ENCODE measurements around the gene MRPL3.
"Not testable (repeated sequence)": the region's sequence is repeated elsewhere in the genome, so short reads cannot be mapped to it uniquely, and the experiment has no call there.

Gene MRPL3

GRCh38 chr3:131494706-131495105 lies 8.1 kb downstream of the MRPL3 start:
- DNase-seq (ENCODE audit: low read depth in 2 of 2): no peak

GRCh38 chr3:131491775-131492174 lies 11.0 kb downstream of the MRPL3 start:
- no peak for DNase-seq (ENCODE audit: low read depth in 2 of 2)

DNA sequence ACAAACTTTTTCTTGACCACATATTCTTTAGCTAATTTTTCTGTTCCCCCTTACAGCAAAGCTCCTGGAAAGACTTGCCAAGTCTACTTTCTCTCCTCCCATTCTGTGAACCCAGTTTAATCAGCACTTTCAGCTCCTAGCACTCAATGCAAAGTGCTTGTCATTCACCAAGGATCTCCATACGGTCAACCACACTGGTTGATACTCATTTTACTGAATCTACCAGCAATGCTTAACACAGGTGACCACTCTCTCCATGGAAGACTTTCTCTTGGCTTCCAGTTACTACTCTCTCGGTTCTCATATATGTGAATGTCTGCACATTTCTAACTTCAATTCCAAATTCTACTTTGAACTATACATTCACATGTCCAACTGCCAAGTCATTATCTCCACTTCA lies 11.7 kb downstream of the MRPL3 start:
- no peak for DNase-seq (ENCODE audit: low read depth in 2 of 2)

DNA sequence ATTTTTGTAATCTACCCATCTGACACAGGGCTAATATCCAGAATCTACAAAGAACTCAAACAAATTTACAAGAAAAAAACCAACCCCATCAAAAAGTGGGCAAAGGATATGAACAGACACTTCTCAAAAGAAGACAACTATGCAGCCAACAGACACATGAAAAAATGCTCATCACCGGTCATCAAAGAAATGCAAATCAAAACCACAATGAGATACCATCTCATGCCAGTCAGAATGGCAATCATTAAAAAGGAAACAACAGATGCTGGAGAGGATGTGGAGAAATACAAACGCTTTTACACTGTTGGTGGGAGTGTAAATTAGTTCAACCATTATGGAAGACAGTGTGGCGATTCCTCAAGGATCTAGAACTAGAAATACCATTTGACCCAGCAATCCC lies 16.2 kb downstream of the MRPL3 start:
- DNase-seq (ENCODE audit: low read depth in 2 of 2): not testable (repeated sequence)

- DNase-seq (ENCODE audit: low read depth in 2 of 2): no peak
These were observed 17.7 kb downstream of the MRPL3 start for GRCh38 chr3:131485119-131485518.

- DNase-seq (ENCODE audit: low read depth in 2 of 2): no peak
These were observed 18.2 kb downstream of the MRPL3 start for GRCh38 chr3:131484496-131485111.

DNA sequence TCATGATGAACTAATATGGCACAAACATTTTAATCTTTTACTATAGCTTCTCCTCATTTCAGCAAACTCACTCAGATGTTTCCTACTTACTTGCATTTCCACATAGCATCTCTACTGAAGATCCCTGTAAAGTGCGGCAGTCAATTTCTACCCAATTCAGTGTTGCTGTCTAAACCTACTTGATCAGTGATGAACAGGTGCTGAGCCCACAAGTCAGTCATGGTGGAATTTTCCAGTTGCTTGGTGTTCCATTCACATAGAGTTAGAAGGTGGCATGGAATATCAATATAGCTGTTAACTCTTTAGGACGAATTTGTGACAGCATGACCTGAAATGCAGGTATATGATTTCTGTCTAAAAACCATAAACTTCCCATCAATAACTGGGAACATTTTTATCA lies 22.7 kb downstream of the MRPL3 start:
- DNase-seq (ENCODE audit: low read depth in 2 of 2): no peak

DNA sequence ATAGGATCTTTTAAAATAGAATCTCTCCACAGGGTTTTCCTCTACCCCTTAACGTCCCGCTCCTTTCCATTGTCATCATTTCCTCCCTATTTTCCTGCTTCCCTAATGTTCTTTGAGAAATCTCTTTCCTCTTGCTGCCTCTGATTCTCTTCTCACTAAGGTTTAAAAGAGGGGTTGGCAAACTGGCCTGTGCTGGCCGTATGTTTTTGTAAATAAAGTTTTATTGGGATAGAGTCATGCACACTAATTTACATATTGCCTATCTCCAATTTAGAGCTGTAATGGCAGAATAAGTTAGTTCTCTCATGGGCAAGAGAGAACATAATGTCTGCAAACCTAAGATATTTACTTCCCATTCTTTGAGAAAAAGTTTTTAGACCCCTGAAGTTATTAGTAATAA lies 25.0 kb downstream of the MRPL3 start:
- DNase-seq (ENCODE audit: low read depth in 2 of 2): no peak

- no peak for DNase-seq (ENCODE audit: low read depth in 2 of 2)
These were observed 28.7 kb downstream of the MRPL3 start for GRCh38 chr3:131474115-131474514.

DNA sequence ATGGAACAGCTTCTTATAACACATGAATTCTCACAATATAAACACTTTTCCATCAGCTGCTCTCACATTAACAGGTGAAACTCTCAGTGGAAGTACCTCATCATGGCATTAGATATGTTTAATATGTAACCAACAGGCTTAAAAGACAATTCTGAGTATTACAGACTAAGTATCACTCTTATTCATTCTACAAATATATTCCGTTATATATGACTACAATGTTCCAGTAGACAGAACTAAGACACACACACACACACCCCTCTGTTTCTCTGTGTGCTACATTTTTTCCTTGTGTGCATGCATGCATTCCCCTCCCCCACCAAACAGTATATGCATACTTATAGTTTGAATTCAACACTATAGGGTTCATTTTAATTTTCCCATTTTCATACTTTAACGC lies 32.4 kb downstream of the MRPL3 start:
- DNase-seq (ENCODE audit: low read depth in 2 of 2): no peak

- no peak for DNase-seq (ENCODE audit: low read depth in 2 of 2)
These were observed 44.1 kb downstream of the MRPL3 start for GRCh38 chr3:131458653-131459052.

- no peak for DNase-seq (ENCODE audit: low read depth in 2 of 2)
These were observed 45.6 kb downstream of the MRPL3 start for GRCh38 chr3:131457220-131457619.

- DNase-seq (ENCODE audit: low read depth in 2 of 2): no peak
These were observed 48.3 kb downstream of the MRPL3 start for GRCh38 chr3:131454501-131454900.

GRCh38 chr3:131453533-131453932 lies 49.2 kb downstream of the MRPL3 start:
- no peak for DNase-seq (ENCODE audit: low read depth in 2 of 2)

- DNase-seq (ENCODE audit: low read depth in 2 of 2): no peak
These were observed 55.4 kb downstream of the MRPL3 start for GRCh38 chr3:131447349-131447748.

DNA sequence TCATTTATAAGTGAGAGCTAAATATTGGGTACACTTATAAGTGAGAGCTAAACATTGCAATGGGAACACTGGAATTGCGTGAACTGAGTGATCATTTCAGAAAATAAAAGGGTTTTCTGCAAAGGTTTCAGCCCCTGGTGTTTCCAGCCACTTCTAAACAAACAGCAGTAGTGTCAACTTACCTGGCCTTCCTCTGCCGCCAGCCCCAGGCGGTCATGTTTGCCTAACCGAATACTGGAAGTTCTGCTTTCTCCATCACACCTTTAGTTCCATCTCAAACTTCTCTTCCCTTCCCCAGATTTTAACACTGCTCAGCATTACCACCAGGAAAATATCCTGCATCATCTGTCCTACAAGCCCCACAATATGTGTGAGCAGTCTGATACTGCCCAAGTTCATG lies 58.6 kb downstream of the MRPL3 start:
- DNase-seq (ENCODE audit: low read depth in 2 of 2): no peak

- DNase-seq (ENCODE audit: low read depth in 2 of 2): no peak
These were observed 63.7 kb downstream of the MRPL3 start for GRCh38 chr3:131439084-131439483.

- DNase-seq (ENCODE audit: low read depth in 2 of 2): no peak
These were observed 67.8 kb downstream of the MRPL3 start for GRCh38 chr3:131435000-131435399.

DNA sequence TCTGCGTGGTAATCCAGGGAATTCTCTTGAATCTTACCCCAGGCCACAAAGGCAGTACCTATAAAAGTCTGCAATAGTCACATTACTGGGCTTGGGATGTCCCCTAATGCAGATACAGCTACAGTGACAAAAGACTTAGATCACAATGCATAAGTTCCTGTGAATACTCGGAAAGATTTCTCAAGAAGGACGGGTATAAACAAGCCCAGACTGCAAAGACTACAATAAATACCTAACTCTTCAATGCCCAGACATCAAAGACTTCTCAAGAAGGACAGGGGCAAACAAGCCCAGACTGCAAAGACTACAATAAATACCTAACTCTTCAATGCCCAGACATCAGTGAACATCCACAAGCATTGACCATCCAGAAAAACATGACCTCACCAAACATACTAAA lies 70.3 kb downstream of the MRPL3 start:
- no peak for DNase-seq (ENCODE audit: low read depth in 2 of 2)

- no peak for DNase-seq (ENCODE audit: low read depth in 2 of 2)
These were observed 71.0 kb downstream of the MRPL3 start for GRCh38 chr3:131431754-131432153.

GRCh38 chr3:131427226-131427625 lies 75.5 kb downstream of the MRPL3 start:
- DNase-seq (ENCODE audit: low read depth in 2 of 2): no peak

DNA sequence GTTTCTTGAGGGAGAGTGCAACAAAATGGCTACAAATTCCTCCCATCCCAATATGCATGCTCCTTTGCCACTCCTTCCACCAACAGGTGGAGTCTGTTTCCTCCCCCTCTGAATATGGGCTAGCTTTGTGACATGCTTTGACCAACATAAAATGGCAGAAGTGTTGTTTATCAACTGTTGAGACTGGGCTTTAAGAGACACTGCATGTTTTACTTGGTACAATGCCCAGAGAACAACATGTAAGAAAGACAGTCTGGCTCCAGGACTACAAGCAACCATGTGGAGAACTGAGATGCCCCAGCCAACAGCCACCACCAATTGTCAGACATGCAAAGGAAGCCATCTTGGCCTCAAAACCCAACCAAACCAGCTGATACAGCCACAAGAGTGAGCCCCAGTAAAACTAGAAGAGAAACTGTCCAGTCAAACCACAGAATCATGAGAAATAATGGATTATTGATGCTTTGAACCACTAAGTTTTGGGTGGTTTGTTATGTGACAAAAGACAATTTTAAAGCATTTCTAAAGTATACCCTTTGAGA lies 80.7 kb downstream of the MRPL3 start:
- no peak for DNase-seq (ENCODE audit: low read depth in 2 of 2)

- no peak for DNase-seq (ENCODE audit: low read depth in 2 of 2)
These were observed 81.5 kb downstream of the MRPL3 start for GRCh38 chr3:131421301-131421700.

DNA sequence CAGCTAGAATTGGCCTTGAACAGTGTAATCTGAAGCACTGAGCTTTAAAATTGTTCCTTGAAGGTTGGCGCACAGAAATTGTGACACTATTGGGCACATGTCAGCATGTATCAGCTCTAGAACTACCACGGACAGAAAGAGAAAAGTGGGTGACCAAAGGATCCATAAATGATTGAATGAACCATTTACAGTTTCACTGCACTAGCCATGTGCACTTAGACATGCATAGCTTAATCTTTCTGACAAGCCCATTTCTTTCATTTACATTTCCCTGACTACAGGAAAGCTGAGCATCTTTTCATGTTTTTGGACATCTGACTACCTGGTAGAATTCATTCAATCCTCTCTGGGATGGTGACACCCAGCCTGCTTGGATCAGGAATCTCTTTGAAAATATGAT lies 85.0 kb downstream of the MRPL3 start:
- DNase-seq (ENCODE audit: low read depth in 2 of 2): no peak
